Measurements from ENCODE around the gene LINC01488.
A peak's percentile ranks its signal among the peaks of the same experiment; 100 is the strongest.

LINC01488 gene

GRCh38 chr11:69530278-69531070, 49.0 kb downstream of the LINC01488 start:
- DNase-seq (ENCODE audit: low read depth) = no peak

DNA sequence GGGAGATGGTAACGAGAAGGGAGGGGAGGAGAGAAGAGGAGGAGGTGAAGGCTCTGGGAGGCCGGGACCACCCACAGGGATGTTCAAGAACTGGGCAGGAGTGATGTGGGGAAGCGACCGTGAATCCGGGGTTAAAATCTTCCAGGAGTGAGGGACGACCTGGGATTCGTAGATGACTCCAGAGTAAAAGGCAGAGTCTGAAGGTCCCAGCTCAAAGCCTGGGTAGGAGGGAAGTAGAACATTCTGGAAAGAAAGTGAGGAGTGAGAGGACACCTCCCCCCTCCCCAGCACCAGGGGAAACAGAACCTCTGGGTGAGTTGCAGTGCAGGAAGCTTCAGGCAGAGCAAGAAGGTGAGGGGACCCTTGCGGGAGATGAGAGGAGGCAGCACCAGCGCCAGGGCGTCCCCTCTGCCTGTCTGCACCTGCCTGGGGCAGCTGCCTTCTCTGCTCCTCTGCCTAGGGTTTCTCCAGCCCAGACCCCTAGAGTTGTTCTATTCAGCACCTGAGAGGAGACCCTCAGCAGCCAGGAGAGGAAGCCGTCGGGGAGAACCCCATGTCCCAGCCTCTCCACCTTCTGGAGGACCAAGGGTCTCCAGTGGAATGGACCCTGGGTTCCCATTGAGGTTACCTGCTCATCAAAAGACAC, 49.7 kb downstream of the LINC01488 start:
- no peak for DNase-seq (ENCODE audit: low read depth)

DNA sequence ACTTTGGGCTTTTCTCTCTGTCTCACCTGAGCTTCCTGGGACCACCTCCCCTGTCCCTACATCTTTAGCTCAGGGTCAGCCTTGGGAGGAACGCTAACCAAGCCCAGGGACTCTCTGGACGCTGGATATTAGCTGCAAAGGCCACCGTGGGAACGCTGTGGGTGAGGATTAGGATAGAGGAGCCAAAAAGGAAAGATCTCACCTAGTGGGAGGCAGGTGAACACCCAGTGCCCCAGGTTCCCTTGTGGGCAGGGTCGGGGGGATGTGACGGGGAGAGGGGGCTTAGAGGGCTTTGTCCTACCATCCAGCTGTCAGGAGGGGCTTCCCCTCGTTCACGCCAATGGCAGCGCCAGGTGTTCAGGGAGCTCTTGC, 50.2 kb downstream of the LINC01488 start:
- no peak for DNase-seq (ENCODE audit: low read depth)

- DNase-seq (ENCODE audit: low read depth) = no peak
Observed at GRCh38 chr11:69533296-69534165, 52.1 kb downstream of the LINC01488 start.

DNA sequence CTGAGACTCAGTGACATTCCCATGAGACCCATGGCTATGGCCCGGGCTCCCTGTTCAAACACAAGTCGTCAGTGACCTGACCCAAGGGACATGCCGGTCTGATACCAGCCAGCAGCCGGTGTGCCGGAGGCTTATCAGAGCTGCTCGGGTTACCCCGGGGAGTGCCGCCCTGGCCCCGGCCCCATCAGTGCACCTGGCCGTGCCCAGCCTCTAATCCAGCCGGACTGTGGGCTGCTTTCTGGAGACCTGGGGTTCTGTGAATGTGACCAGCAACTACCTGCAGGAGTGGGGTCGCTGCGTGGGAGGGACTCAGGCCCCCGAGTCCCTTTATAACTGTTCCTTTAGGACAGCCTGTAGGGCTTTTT, 52.7 kb downstream of the LINC01488 start:
- no peak for DNase-seq (ENCODE audit: low read depth)

DNA sequence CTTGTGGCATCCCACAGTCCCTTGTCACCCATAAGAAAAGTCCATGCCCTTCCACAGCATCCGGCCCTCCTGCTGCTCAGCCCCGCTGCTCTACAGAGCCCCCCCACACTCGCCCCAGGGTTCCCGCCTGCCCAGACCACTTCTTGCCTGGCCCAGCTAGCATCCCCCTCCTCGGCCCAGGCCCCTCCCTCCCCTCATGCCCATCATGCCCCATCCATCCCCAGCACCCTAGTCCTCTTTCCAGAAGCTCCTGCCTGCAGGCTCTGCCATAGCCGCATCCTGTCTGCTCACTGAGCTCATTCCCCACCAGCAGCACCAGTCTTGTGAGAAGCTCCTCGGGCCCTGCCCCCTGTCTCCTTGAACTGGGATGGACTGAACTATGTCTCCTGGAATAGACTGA, 54.4 kb downstream of the LINC01488 start:
- no peak for DNase-seq (ENCODE audit: low read depth)

DNA sequence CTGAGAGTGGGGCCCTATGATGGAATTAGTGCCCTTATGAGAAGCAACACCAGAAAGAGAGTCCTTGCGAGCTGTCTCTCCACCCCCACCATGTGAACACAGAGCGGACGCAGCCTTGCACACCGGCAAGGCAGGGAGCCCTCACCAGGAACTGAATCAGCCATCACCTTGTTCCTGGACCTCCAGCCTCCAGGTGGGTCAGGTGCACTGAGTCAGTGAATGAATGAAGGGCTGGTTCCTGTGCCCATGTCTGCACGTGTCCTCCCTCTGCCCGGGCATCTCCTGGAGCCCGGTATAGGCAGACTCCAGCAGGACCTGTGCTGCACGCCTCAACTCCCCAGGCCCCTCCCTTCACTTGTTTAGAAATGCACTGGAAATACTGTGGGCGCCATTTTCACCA, 54.9 kb downstream of the LINC01488 start:
- DNase-seq (ENCODE audit: low read depth) = no peak

DNA sequence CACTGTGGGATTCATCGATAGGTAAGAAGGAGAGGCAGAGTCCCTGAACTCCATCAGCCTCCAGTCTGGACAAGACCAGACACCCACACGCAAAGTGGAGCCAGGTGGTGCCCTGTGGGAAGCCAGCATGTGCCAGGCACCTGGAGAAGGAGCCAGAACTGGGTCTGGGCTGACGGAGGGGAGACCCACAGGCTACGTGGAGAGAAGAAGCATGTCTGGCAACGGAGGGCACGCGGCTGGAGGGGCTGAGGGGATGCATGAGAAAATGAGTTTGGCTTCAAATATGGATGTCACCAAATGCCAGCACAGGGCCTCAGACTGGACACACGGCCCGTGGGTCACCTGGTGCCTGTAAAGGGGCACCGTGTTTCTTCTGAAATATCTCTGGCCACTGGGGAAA, 55.7 kb downstream of the LINC01488 start:
- DNase-seq (ENCODE audit: low read depth) = no peak

DNA sequence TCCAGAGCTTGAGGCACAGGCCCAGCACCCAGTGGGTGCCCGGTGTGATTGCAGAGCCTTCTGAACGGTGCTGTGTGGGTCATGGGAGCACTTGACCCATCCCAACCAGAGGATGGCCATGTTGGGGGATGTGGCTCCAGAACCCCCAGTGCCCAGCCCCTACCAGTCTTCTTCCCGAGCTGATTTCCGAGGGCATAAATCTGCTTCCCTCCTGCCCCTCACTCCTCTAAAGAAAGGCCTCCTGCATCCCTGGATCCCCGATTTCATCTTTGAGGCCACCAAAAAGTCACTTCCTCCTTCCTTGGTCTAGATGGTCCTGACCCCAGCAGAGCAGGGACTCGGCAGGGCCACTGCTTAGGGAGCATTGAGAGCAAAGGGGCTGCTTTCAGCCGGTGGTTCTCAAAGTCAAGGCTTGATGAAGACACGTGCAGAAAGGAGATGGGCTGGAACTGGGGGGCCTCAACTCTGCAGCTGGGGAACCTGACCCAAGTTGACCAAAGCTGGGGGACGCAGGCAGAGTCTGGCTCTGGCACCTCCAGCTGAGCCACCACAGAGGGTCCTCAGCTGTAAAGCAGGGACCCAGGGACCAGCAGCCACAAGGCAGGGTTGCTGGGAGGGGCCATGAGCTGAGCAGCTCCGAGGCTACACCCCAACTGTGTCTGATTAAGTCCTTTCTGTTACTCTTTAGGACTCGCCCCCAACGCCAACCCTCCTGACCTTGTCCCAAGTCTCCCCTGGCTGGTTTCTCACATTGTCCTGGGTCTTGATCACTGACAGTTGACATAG, 56.6 kb downstream of the LINC01488 start:
- DNase-seq (ENCODE audit: low read depth) = no peak

- no peak for DNase-seq (ENCODE audit: low read depth)
Observed at GRCh38 chr11:69538854-69539253, 57.4 kb downstream of the LINC01488 start.

DNA sequence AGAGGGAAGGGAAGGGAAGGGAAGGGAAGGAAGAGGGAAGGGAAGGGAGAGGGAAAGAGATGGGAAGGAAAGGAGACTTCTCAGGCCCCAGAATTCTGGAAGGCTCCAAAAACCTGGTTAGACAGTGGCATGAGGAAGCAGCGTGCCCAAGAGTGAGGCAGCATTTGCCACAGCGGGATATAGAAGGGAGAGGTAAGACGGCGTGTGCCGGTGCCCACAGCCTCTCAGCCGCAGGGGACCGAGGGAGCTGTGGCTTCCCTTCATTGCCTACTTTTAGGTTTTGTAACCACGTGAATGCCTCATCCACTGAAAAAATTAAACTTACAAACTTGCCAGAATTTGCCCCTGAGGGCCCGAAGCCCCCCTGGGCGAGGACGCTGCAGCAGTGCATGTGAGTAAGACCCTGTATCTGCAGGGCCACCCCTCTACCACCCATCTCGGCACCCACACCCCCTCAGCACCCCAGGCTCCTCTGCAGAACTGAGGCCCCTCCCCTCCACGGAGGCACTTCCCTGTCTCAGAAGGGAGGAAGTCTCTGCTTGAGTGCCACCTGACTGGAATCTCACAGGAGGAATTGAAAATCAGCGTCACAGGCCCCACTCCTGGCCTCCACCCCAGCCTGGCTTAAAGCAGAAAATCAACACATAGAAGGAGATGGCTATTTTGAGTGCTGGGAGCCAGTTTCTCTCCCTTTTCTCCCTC, 58.1 kb downstream of the LINC01488 start:
- no peak for DNase-seq (ENCODE audit: low read depth)

DNA sequence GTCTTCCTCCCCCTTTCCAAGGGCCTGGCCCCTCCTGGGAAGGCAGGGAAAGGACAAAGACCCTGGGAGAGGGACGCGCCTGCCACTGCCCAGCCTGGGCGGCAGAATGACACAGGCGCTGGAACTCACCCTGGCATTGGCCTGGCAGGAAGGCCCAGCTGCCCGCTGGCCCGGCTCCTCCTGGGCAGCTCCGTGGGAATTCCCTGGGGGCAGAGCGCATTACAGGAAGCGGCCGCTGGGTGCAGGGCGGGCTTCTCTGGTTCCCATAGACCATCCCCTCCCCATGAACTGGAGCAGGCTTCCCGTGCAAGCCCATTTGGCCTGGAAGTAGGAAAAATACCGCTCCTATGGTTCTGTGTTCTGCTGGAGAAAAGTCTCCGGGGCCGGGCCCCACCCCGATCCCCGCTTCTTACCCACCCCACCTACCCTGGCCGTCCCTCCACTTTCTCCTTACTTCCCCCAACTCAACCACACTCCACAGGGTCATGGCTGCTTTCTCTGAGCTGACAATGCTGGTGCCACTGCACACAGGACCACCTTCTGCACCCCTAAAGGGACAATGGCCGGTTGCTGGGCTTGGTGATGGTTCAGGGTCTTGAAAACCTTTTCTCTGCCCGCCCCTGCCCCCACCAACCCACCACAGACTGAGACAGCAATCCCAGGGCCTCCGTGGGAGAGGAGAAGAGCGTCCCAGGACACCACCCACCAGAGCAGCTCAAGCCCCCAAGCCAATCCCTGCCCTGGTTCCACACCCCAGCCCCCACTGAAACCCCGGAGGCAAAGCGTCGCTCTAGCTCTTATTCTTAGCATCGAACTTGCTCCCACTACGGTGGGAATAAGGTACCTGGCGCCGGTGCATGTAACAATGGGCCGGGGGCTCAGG, 58.9 kb downstream of the LINC01488 start:
- DNase-seq (ENCODE audit: low read depth) = no peak

DNA sequence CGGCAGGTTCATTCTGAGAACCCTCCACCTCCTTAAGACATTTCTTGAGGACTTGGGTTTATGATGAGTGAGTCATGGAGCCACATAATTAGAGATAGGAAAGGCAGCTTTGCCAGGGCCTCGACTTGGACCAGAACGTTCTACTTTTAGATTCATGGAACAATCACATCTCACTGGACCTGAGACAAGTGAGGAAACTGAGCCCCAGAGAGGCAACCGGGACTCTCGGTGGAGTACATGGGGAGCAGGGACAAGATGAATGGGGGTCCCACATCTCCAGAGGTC, 59.5 kb downstream of the LINC01488 start:
- DNase-seq (ENCODE audit: low read depth) = peak; percentile 15

DNA sequence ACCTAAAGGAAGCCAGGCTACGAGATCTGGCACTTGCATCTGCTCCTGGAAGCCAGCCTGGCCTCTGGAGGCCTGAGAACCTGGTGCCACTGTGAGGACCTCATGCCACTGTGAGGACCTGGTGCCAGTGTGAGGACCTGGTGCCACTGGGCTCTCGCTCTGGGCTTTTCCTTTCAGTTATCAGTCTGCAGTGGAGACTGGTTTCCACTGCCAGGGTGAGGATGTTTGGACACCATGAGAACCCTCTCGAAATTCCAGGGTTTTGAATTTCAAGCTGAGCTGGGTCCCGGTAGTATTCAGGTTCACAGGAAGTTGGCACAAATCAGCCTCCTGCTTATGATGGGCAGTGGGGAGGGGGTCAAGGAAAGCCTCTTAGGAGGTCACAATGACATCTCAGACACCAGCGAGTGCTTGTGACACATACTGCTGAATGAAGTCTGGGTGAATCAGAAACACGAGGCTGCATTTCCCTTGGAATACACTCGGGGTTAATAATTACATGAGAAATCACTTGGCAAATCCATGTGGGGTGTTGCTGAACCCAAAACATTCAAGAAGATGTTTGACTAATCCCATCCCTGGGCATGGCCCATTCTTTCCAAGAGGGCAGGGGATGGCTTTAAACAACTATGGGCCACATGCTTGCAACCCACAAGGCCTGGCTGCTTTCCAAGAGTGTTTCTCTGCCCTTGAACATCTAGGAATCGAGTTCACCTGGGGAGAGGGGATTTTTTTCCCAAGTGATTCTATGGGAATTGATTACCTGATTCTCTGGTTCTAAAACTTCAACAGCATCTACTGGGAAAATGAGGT, 60.2 kb downstream of the LINC01488 start:
- peak; percentile 2 for DNase-seq (ENCODE audit: low read depth)

DNA sequence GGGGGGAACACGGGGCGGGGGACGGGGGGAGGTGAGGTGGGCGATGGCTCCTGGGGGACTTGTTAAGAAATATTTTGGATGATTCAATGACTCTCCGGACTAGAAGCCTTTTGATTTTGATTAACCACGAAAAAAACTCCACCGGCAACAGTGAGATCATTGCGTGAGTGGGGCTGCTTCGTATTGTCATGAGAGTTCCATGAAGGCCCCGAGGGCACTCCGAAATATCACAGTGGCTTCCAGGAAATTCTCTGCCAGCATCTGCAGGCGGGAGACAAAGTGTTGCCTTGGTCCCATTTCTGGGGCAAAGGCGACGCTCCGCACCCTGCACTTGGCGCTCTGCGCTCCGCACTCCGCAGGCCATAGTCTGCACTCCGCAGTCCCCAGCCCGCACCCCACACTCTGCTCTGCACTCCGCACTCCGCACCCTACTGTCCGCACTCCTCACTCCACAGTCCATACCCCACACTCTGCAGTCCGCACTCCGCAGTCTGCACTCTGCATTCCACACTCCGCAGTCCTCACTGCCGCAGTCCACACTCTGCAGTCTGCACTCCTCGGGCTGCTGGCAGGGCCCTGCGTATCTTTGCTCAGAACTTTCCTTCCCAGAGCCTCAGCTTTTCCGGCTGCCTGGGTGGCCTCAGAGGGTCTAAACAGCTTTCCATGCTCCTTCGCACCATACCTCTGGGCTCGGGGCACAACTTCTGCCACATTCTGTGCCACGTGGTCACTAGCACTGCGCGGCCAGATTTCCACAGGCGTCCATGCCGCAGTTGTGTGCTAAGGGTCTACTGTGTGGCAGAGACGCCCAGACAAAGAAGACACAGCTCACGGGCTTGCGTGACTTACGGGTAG, 61.1 kb downstream of the LINC01488 start:
- no peak for DNase-seq (ENCODE audit: low read depth)
